HCT116 (cell line): ENCODE measurements around the gene INS. TPM values are rescaled to one million over a fixed set of nuclear protein-coding genes. Genes with fewer than 3 reads are reported as not detected.
"Not testable (repeated sequence)": the region's sequence is repeated elsewhere in the genome, so short reads cannot be mapped to it uniquely, and the experiment has no call there.

Source experiments
- ATAC-seq: fragments of 200-7000 bp; cut with Tn5 transposase; 2 replicates; pipeline ENCODE4 v1.9.1; 2020; ENCODE audit warnings: mild to moderate bottlenecking, moderate library complexity
- BruUV-seq: library from RNA; stranded (reverse); fragments of 400-500 nt; replicated peaks from 2 replicates; lab custom pipeline; 2021; lab: Mats Ljungman, UMichigan
- CTCF ChIA-PET: fragments of 300-600 bp; sonication (Branson Sonifier 250); formaldehyde crosslinking; loops from one replicate; lab custom pipeline; 2021; ENCODE audit warnings: antibody characterized with exemption; lab: Charles Lee
- POLR2A ChIA-PET: fragments of 300-600, 350-600 bp; sonication (Branson Sonifier 250); formaldehyde crosslinking; loops from one replicate; lab custom pipeline; 2021; ENCODE audit warnings: antibody characterized with exemption; lab: Charles Lee
- RAD21 ChIA-PET, 2 experiments: fragments of 300-600 bp; sonication (Branson Sonifier 250); formaldehyde crosslinking; loops; one replicate each; lab custom pipeline; 2023; ENCODE audit warnings: low total read pairs in 2 of 2; ENCODE audit not compliant: uncharacterized antibody in 2 of 2, unreplicated experiment in 2 of 2, low non-redundant PET in 1 of 2; lab: Charles Lee
- DNase-seq: peaks from one replicate; pipeline ENCODE4 v3.0.0-alpha.2; 2010; ENCODE audit warnings: low read depth, low spot score
- H2AFZ ChIP-seq: fragments of 200-600 bp; shearing (Covaris generic), sonication (generic); 2 replicates; pipeline ENCODE4 v1.6.1; 2017; ENCODE audit warnings: low read depth, mixed run types, mixed read lengths, antibody characterized with exemption, low read length; ENCODE audit not compliant: poor library complexity, severe bottlenecking
- H3K27ac ChIP-seq: 2 replicates; pipeline ENCODE4 v1.5.1; 2012; ENCODE audit warnings: low read depth, low read length
- H3K27me3 ChIP-seq: fragments of 200-600 bp; sonication (generic); 2 replicates; pipeline ENCODE4 v1.6.1; 2016; ENCODE audit warnings: mixed run types, low read length, mixed read lengths; ENCODE audit not compliant: insufficient read depth
- H3K36me3 ChIP-seq, 2 experiments: fragments of 200-500 bp in 1 of 2; fragments of 200-600 bp in 1 of 2; sonication (Bioruptor generic) in 1 of 2; sonication (generic) in 1 of 2; 2 replicates each; pipeline versions ENCODE4 v1.5.1 to v1.6.1; 2014 to 2016; ENCODE audit warnings: low read length in 2 of 2, inconsistent platforms in 1 of 2, mixed read lengths in 1 of 2, mixed run types in 1 of 2; ENCODE audit not compliant: insufficient read depth in 2 of 2, control insufficient read depth in 1 of 2
- H3K4me1 ChIP-seq, 2 experiments: fragments of 200-600 bp in 1 of 2; sonication (generic) in 1 of 2; 2 replicates each; pipeline versions ENCODE4 v1.5.1 to v1.6.1; 2012 to 2017; ENCODE audit warnings: low read length in 2 of 2, inconsistent platforms in 1 of 2, mild to moderate bottlenecking in 1 of 2, mixed read lengths in 1 of 2, mixed run types in 1 of 2, moderate library complexity in 1 of 2; ENCODE audit not compliant: insufficient read depth in 2 of 2, control insufficient read depth in 1 of 2
- H3K4me2 ChIP-seq: fragments of 200-600 bp; sonication (generic); 2 replicates; pipeline ENCODE4 v1.6.1; 2017; ENCODE audit warnings: mixed run types, low read length, mixed read lengths
- H3K4me3 ChIP-seq, 2 experiments: fragments of 200-600 bp in 1 of 2; sonication (generic) in 1 of 2; replicated peaks in 1 of 2; 2 replicates each; pipeline ENCODE4 v1.5.1; 2011 to 2016; ENCODE audit warnings: low read length in 2 of 2, control low read depth in 1 of 2, low read depth in 1 of 2, mild to moderate bottlenecking in 1 of 2, mixed read lengths in 1 of 2, mixed run types in 1 of 2
- H3K79me2 ChIP-seq: fragments of 200-600 bp; sonication (generic); 2 replicates; pipeline ENCODE4 v1.6.1; 2017; ENCODE audit warnings: mild to moderate bottlenecking, mixed run types, low read length, moderate library complexity, mixed read lengths; ENCODE audit not compliant: insufficient read depth
- H3K9ac ChIP-seq: fragments of 200-600 bp; sonication (generic); 2 replicates; pipeline ENCODE4 v1.6.1; 2016; ENCODE audit warnings: low read length, mixed read lengths
- H3K9me2 ChIP-seq: fragments of 200-600 bp; sonication (generic), shearing (Covaris generic); 2 replicates; pipeline ENCODE4 v1.6.1; 2017; ENCODE audit warnings: mixed run types, mild to moderate bottlenecking, moderate library complexity; ENCODE audit not compliant: insufficient read depth
- H3K9me3 ChIP-seq, 2 experiments: fragments of 200-500 bp in 1 of 2; fragments of 200-600 bp in 1 of 2; sonication (Bioruptor generic) in 1 of 2; sonication (generic) in 1 of 2; 2 replicates each; pipeline ENCODE4 v1.6.1; 2014 to 2017; ENCODE audit warnings: low read length in 2 of 2, mixed read lengths in 2 of 2, inconsistent platforms in 1 of 2, low read depth in 1 of 2, mild to moderate bottlenecking in 1 of 2, mixed run types in 1 of 2, moderate library complexity in 1 of 2; ENCODE audit not compliant: control insufficient read depth in 1 of 2, insufficient read depth in 1 of 2
- H4K20me1 ChIP-seq: fragments of 200-600 bp; sonication (generic), shearing (Covaris generic); 2 replicates; pipeline ENCODE4 v1.6.1; 2017; ENCODE audit warnings: mixed run types, mild to moderate bottlenecking, moderate library complexity; ENCODE audit not compliant: insufficient read depth
- CEBPB ChIP-seq: IDR thresholded peaks from 2 replicates; pipeline ENCODE4 v1.6.1; 2012; ENCODE audit warnings: low read depth
- FOSL1 ChIP-seq: IDR thresholded peaks from 2 replicates; pipeline ENCODE4 v1.6.1; 2012; ENCODE audit warnings: low read depth
- RAD21 ChIP-seq: IDR thresholded peaks from 2 replicates; pipeline ENCODE4 v1.6.1; 2012; ENCODE audit warnings: low read depth, mild to moderate bottlenecking
- intact Hi-C: fragments of 100-400 bp; cut with micrococcal nuclease; formaldehyde crosslinking; loops from 2 replicates; pipeline ENCODE4 v1.10.0; 2022
- total RNA-seq: library from RNA; stranded (reverse); gene quantifications from one replicate; pipeline ENCODE4 v1.2.1, GENCODE V29; 2021; ENCODE audit not compliant: unreplicated experiment
- TF ChIP-seq, protein P1 (sequence below), 3 experiments: fragments of 200-600 bp in 1 of 3; sonication (generic) in 1 of 3; IDR thresholded peaks in 2 of 3; conservative IDR thresholded peaks in 1 of 3; 2 replicates each; pipeline ENCODE4 v1.5.1; 2012 to 2017; ENCODE audit warnings: low read depth in 2 of 3, low read length in 2 of 3, antibody characterized with exemption in 1 of 3, borderline replicate concordance in 1 of 3, control low read depth in 1 of 3, mild to moderate bottlenecking in 1 of 3, mixed read lengths in 1 of 3, mixed run types in 1 of 3, moderate library complexity in 1 of 3; ENCODE audit not compliant: insufficient read depth in 1 of 3

Gene INS
- total RNA-seq, 1 experiment from 2014 or later: 0.44 TPM

DNA sequence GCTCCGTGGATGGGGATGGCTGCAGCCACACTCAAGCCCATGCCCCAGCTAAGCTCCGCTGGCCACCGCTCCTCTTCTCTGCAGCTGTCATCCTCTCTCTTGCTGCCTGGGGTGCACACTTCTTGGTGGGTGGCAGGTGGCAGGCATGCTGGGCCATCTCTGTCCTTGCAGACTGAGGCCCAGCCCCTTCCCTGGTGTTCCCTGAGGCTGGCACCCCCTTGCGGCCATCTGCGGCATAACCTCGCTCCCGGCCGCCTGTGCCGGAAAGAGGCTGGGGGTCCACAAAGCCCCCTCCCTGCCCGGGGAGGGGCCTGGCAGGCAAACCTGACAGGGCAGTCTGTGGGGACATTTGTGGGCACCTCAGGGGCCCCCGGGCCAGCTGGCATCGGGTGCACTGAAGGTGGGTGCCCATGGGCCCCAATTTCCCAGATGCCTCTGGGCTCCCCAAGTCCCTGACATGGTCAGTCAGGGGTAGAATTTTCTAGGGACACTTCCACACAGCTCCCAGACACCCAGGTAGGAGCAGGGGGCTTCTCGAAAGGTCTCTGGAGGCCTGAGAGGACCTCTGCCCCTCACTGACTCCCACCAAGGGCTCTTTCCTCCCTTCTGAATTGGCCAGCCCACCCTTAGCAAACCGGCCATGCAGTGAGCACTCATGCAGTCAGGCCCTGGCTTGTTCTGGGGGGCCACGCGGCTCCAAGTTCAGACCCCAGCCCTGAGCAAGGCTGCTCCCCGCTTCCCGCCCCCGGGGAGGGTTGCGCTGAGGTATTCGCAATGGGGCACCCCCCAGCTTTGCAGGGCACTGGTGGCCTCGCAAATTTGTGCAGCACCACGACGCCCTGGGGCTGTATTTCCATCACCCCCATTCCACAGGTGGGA is 34.1 kb upstream of the INS start:
- peak; percentile 69 for ATAC-seq
- TF ChIP-seq, protein P1, sequence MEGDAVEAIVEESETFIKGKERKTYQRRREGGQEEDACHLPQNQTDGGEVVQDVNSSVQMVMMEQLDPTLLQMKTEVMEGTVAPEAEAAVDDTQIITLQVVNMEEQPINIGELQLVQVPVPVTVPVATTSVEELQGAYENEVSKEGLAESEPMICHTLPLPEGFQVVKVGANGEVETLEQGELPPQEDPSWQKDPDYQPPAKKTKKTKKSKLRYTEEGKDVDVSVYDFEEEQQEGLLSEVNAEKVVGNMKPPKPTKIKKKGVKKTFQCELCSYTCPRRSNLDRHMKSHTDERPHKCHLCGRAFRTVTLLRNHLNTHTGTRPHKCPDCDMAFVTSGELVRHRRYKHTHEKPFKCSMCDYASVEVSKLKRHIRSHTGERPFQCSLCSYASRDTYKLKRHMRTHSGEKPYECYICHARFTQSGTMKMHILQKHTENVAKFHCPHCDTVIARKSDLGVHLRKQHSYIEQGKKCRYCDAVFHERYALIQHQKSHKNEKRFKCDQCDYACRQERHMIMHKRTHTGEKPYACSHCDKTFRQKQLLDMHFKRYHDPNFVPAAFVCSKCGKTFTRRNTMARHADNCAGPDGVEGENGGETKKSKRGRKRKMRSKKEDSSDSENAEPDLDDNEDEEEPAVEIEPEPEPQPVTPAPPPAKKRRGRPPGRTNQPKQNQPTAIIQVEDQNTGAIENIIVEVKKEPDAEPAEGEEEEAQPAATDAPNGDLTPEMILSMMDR (IDR thresholded peaks at IDR 0.05 in 2 of 3, conservative IDR thresholded peaks at IDR 0.05 in 1 of 3; ENCODE audit: borderline replicate concordance in 1 of 3, insufficient read depth in 1 of 3, low read depth in 2 of 3, low read length in 2 of 3): peak; percentile 83 to 98 (median 97)
- no peak for TF ChIP-seq CEBPB
- no peak for TF ChIP-seq FOSL1
- TF ChIP-seq RAD21: peak; percentile 78
- Histone ChIP-seq H3K4me1 (peaks cover 0 to 12% of the 10 kb centered on the region in 2 experiments; a peak in 1 of 4 replicates), H3K4me2 (peak overlapping the region; percentile 39; the same call in 1 of the 2 replicates), H3K27ac (no peak overlapping the region), H3K79me2 (no peaks in the 10 kb centered on the region), H3K27me3 (no peaks in the 10 kb centered on the region), H3K9ac (no peak overlapping the region), H3K9me3 (no peaks in the 10 kb centered on the region), H3K4me3 (no peak overlapping the region), H2AFZ (peak overlapping the region; percentile 85), H4K20me1 (no peaks in the 10 kb centered on the region), H3K36me3 (no peaks in the 10 kb centered on the region), H3K9me2 (no peaks in the 10 kb centered on the region)
- no TSS peak for BruUV-seq
- intact Hi-C loops: loop anchor here (5.0 to 10.0 kb wide), 2 partner anchors 207 to 340 kb away; partner anchors contain the start of gene TSSC4
- ChIA-PET CTCF (interaction anchor here (0.6 to 2.8 kb wide), 3 partner anchors 9 to 225 kb away, joined by 3 to 15 read pairs (median 3); no protein-coding TSS in a partner anchor), POLR2A (no interaction called here), RAD21 (no interaction called here)
- DNase-seq: no peak

DNA sequence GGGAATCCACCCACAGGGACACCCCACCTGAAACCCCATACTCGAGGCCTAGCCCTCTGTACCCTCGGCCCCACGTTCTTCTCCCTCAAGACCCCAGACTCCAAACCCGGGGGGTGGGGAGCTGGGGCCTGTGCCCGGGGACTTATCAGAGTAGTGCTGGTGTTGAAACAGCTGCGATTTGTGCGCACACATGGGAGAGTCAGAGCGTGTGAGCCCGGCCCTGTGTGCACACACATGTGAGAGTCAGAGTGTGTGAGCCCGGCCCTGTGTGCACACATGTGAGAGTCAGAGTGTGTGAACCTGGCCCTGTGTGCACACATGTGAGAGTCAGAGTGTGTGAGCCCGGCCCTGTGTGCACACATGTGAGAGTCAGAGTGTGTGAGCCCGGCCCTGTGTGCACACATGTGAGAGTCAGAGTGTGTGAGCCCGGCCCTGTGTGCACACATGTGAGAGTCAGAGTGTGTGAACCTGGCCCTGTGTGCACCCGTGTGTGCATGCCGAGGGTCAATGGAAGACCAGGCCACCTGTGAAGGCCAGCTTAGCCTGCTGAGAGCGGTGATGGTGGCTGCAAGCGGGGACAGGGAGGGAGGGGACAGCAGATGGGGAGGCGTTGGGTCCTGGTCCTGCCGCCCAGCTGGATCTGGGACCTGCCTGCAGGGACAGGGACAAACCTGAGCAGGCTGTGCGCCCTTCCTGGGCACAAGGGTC is 33.0 kb upstream of the INS start:
- H3K4me2 ChIP-seq, H3K27ac ChIP-seq, H4K20me1 ChIP-seq, H3K79me2 ChIP-seq, H3K27me3 ChIP-seq, RAD21 ChIA-PET, H3K36me3 ChIP-seq, H3K9ac ChIP-seq, H3K4me3 ChIP-seq, H2AFZ ChIP-seq, DNase-seq, POLR2A ChIA-PET, H3K9me2 ChIP-seq, BruUV-seq, ATAC-seq, H3K9me3 ChIP-seq: not testable (repeated sequence)
- intact Hi-C loops: loop anchor here (10.0 kb wide), 1 partner anchor 341 kb away; no protein-coding TSS in a partner anchor
- CTCF ChIA-PET: interaction anchor here (0.6 to 2.8 kb wide), 3 partner anchors 8 to 226 kb away, joined by 3 to 15 read pairs (median 3); no protein-coding TSS in a partner anchor
- H3K4me1 ChIP-seq: peaks cover 0 to 12% of the 10 kb centered on the region in 2 experiments; a peak in 1 of 4 replicates
